Activated CD4-positive, alpha-beta memory T cell treated with anti-CD3 and anti-CD28 coated beads, Interleukin-2, amount 10 ng/mL, durations not matched to agents 7 days and 5 days (primary cell): ENCODE results near the gene KIR3DL3. TPM values are rescaled to one million over a fixed set of nuclear protein-coding genes. Genes with fewer than 3 reads are reported as not detected.
"Not testable (repeated sequence)": the region's sequence is repeated elsewhere in the genome, so short reads cannot be mapped to it uniquely, and the experiment has no call there.

ENCODE experiments used
- CTCF ChIA-PET: fragments of 350-600 bp; sonication (Branson Sonifier 250); formaldehyde crosslinking; loops from one replicate; lab custom pipeline; 2021; ENCODE audit warnings: antibody characterized with exemption, inconsistent platforms; lab: Charles Lee
- POLR2A ChIA-PET: fragments of 350-600 bp; sonication (Branson Sonifier 250); formaldehyde crosslinking; loops from one replicate; lab custom pipeline; 2021; ENCODE audit warnings: antibody characterized with exemption; lab: Charles Lee
- DNase-seq: peaks from one replicate; pipeline ENCODE4 v3.0.0-alpha.2; 2020
- H3K27ac Mint-ChIP-seq: one replicate; pipeline ENCODE4 v1.8.0; 2021; ENCODE audit warnings: mild to moderate bottlenecking, mixed read lengths
- H3K27me3 Mint-ChIP-seq: one replicate; pipeline ENCODE4 v1.8.0; 2021; ENCODE audit warnings: mixed read lengths
- H3K36me3 Mint-ChIP-seq: one replicate; pipeline ENCODE4 v1.8.0; 2021; ENCODE audit warnings: low read depth, mixed read lengths
- H3K4me1 Mint-ChIP-seq: one replicate; pipeline ENCODE4 v1.8.0; 2021; ENCODE audit warnings: mixed read lengths
- H3K4me3 Mint-ChIP-seq: one replicate; pipeline ENCODE4 v1.8.0; 2021; ENCODE audit warnings: mild to moderate bottlenecking, mixed read lengths
- H3K9me3 Mint-ChIP-seq: one replicate; pipeline ENCODE4 v1.8.0; 2021; ENCODE audit warnings: mixed read lengths
- total RNA-seq, 2 experiments: library from RNA; stranded (reverse); gene quantifications; one replicate each; pipeline ENCODE4 v1.2.3, GENCODE V29; 2021

The KIR3DL3 gene
- total RNA-seq, 2 experiments from 2014 or later, result not detected

DNA sequence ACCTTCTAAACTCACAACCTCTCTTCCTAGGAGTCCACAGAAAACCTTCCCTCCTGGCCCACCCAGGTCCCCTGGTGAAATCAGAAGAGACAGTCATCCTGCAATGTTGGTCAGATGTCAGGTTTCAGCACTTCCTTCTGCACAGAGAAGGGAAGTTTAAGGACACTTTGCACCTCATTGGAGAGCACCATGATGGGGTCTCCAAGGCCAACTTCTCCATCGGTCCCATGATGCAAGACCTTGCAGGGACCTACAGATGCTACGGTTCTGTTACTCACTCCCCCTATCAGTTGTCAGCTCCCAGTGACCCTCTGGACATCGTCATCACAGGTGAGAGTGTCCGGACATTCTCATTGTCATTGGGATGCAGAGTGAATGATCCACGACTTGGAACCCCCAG, 17.7 kb downstream of the KIR3DL3 start:
- POLR2A ChIA-PET, H3K36me3 Mint-ChIP-seq, CTCF ChIA-PET, H3K27me3 Mint-ChIP-seq, DNase-seq, H3K9me3 Mint-ChIP-seq, H3K4me3 Mint-ChIP-seq, H3K27ac Mint-ChIP-seq, H3K4me1 Mint-ChIP-seq: not testable (repeated sequence)

DNA sequence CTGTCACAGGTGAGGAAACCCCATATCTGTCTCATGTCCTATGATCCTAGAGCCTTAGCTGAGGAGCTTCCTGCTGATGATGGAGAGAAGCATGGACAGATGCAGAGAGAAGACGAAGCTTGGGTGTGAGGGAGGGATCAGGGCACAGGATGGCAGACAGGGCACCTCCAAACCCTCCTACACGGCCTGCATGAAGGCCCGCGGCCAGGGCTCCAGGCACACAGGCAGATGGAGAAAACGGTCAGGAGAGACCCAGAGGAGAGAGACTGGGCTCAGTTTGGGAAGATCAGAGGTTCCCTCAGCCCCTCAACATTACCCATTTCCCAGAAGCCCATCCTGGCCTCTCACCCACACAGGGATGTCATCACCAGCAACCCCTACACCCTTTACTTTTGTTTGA, 19.8 kb downstream of the KIR3DL3 start:
- H3K9me3 Mint-ChIP-seq, H3K36me3 Mint-ChIP-seq, H3K27me3 Mint-ChIP-seq, H3K4me3 Mint-ChIP-seq, DNase-seq, POLR2A ChIA-PET, H3K4me1 Mint-ChIP-seq, H3K27ac Mint-ChIP-seq: not testable (repeated sequence)
- CTCF ChIA-PET, result interaction anchor here (0.7 kb wide), 1 partner anchor 127 kb away, joined by 3 read pairs; no protein-coding TSS in a partner anchor

DNA sequence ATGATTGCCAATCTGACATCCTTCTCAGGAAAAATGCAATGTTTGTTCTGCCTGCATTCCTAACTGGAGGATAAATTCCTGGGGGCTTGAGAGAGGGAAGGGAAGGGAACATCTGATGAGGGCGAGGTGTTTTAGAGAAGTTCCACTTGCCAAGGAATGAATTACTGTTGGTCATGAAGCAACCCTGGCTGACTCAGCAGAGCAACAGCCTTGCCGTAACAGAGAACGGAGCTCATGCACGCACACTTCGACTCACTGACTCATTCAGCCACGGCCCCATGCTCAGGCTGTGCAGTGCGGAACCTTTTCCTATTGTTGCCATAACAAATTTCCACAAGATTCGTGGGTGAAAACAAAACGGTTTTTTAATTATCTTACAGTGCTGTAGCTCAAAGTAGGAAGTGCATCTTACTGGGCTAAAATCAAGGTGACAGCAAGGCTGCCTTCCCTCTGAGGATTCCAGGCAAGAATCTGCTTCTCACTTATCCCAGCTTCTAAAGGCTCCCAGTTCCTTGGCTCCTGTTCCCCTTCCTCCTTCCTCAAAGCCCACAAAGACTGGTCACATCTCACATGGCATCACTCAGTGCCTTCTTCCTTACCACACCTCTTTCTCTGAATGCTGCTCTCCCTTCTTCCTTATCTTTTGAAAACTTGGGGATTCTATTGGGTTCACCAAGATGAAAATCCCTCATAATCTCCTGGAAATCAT, 23.5 kb downstream of the KIR3DL3 start:
- DNase-seq, H3K27me3 Mint-ChIP-seq, H3K36me3 Mint-ChIP-seq, H3K9me3 Mint-ChIP-seq, H3K4me3 Mint-ChIP-seq, H3K4me1 Mint-ChIP-seq, CTCF ChIA-PET, POLR2A ChIA-PET, H3K27ac Mint-ChIP-seq: not testable (repeated sequence)

DNA sequence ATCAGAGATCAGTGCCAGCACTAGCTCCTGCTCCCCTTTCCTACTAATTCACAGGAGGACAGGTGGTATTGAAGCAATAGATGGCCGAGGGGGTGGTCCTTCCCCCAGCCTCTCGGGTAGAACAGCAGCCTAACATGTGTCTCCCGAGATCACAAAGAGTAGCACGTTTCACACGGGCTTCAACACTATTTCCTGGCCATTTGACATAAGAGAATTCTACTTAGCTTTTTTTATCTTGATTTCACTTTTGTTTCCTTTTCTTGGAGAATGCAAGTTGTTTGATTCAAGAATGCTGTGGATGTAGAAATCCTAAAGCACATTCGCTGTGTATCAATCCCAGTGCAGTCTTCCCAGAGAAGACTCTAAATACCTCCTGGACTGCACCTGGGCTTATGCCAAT, 26.0 kb downstream of the KIR3DL3 start:
- H3K4me1 Mint-ChIP-seq, H3K27me3 Mint-ChIP-seq, H3K27ac Mint-ChIP-seq, H3K36me3 Mint-ChIP-seq, POLR2A ChIA-PET, DNase-seq, H3K9me3 Mint-ChIP-seq, CTCF ChIA-PET, H3K4me3 Mint-ChIP-seq: not testable (repeated sequence)

DNA sequence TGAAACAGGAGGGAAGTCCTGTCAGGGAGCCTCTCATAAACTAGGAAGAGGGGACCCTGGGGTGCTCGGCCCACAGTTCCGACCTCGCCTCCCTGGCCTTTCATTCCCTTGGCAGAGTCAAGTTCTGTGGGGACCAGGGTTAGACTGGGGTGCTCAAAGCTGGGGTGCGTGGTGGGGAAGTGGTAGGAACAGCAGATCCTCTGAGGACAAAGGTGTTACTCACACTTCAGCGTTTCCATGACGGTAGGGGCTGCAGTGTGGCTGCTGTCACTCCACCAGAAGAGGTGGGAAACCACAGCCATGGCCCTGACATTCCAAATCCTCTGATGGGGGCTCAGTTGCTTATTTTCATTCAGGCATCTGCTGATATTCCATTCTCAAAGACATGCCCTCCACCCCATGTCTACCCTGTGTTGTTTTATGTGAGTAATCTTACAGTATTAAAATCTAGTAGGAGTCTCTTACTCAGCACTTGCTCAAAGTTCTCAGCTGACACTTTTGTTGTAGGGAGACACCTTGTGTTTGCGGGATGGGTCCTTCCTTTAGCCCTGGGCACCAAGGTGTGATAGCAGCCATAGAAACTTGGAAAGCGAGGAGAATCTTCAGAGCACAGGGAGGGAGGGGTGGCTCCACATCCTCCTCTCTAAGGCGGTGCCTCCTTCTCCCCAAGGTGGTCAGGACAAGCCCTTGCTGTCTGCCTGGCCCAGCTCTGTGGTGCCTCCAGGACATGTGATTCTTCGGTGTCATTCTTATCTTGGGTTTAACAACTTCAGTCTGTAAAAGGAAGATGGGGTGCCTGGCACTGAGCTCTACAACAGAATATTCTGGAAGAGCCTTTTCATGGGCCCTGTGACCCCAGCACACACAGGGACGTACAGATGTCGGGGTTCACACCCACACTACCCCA, 32.2 kb downstream of the KIR3DL3 start:
- H3K27me3 Mint-ChIP-seq, H3K4me3 Mint-ChIP-seq: not testable (repeated sequence)

DNA sequence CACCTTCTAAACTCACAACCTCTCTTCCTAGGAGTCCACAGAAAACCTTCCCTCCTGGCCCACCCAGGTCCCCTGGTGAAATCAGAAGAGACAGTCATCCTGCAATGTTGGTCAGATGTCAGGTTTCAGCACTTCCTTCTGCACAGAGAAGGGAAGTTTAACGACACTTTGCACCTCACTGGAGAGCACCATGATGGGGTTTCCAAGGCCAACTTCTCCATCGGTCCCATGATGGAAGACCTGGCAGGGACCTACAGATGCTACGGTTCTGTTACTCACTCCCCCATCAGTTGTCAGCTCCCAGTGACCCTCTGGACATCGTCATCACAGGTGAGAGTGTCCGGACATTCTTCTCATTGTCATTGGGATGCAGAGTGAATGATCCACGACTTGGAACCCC, 34.3 kb downstream of the KIR3DL3 start:
- H3K27ac Mint-ChIP-seq, H3K36me3 Mint-ChIP-seq, H3K27me3 Mint-ChIP-seq, H3K4me3 Mint-ChIP-seq, DNase-seq, H3K4me1 Mint-ChIP-seq, POLR2A ChIA-PET, H3K9me3 Mint-ChIP-seq, CTCF ChIA-PET: not testable (repeated sequence)

More for the DNA sequence above, 32.2 kb downstream of the KIR3DL3 start:
- CTCF ChIA-PET, H3K4me1 Mint-ChIP-seq, POLR2A ChIA-PET, DNase-seq, H3K9me3 Mint-ChIP-seq, H3K27ac Mint-ChIP-seq, H3K36me3 Mint-ChIP-seq: not testable (repeated sequence)

DNA sequence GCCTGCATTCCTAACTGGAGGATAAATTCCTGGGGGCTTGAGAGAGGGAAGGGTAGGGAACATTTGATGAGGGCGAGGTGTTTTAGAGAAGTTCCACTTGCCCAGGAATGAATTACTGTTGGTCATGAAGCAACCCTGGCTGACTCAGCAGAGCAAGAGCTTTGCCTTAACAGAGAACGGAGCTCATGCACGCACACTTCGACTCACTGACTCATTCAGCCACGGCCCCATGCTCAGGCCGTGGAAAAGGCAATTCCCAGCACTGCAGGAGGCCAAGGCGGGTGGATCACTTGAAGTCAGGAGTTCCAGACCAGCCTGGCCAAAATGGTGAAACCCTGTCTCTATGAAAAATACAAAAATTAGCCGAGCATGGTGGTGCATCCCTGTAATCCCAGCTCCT, 40.0 kb downstream of the KIR3DL3 start:
- POLR2A ChIA-PET, DNase-seq, H3K9me3 Mint-ChIP-seq, H3K27ac Mint-ChIP-seq, H3K4me1 Mint-ChIP-seq, H3K4me3 Mint-ChIP-seq, CTCF ChIA-PET, H3K36me3 Mint-ChIP-seq, H3K27me3 Mint-ChIP-seq: not testable (repeated sequence)

DNA sequence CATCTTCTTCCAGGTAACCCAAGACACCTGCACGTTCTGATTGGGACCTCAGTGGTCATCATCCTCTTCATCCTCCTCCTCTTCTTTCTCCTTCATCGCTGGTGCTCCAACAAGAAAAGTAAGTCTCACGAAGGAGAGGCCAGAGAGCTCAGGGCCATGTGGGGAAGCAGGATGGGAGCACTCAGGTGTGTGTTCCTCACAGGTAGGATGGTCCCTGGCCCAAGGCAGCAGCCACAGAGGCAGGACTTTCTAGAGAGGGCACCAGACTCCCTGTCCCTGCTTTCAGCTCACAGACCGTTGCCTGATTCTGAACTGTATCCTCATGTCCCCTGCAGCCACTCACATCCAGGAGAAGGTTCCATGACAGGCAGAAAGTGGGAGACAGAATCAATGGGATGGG, 42.2 kb downstream of the KIR3DL3 start:
- H3K36me3 Mint-ChIP-seq, H3K27me3 Mint-ChIP-seq, DNase-seq, H3K4me3 Mint-ChIP-seq, H3K4me1 Mint-ChIP-seq, POLR2A ChIA-PET, CTCF ChIA-PET, H3K27ac Mint-ChIP-seq, H3K9me3 Mint-ChIP-seq: not testable (repeated sequence)

DNA sequence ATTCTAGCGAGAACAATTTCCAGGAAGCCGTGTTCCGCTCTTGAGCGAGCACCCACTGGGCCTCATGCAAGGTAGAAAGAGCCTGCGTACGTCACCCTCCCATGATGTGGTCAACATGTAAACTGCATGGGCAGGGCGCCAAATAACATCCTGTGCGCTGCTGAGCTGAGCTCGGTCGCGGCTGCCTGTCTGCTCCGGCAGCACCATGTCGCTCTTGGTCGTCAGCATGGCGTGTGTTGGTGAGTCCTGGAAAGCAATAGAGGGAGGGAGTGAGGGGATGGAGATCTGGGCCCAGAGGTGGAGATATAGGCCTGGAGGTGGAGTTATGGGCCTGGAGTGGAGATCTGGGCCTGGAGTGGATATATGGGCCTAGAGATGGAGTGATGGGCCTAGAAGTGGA, 45.4 kb downstream of the KIR3DL3 start, which contains the start of gene KIR2DL1:
TSS of gene KIR2DL1 (plus strand) at position 148 of the 400 bp plus-strand sequence. CDS start at position 206, 58 bp downstream.
- H3K4me3 Mint-ChIP-seq, POLR2A ChIA-PET, H3K4me1 Mint-ChIP-seq, H3K27ac Mint-ChIP-seq, H3K27me3 Mint-ChIP-seq, H3K9me3 Mint-ChIP-seq, DNase-seq, H3K36me3 Mint-ChIP-seq, CTCF ChIA-PET: not testable (repeated sequence)

DNA sequence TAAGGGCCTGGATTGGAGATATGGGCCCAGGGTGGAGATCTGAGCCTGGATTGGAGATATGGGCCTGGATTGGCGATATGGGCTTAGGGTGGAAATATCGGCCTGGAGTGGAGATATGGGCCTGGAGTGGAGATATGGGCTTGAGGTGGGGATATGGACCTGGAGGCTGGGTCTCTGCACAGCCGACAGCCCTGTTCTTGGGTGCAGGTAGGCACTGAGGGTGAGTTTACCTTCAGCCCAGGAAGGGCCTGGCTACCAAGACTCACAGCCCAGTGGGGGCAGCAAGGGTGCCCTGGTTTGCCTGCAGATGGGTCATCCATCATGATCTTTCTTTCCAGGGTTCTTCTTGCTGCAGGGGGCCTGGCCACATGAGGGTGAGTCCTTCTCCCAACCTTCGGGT, 46.3 kb downstream of the KIR3DL3 start:
- H3K27me3 Mint-ChIP-seq, CTCF ChIA-PET, H3K27ac Mint-ChIP-seq, POLR2A ChIA-PET, H3K36me3 Mint-ChIP-seq, H3K9me3 Mint-ChIP-seq, H3K4me3 Mint-ChIP-seq, DNase-seq, H3K4me1 Mint-ChIP-seq: not testable (repeated sequence)

DNA sequence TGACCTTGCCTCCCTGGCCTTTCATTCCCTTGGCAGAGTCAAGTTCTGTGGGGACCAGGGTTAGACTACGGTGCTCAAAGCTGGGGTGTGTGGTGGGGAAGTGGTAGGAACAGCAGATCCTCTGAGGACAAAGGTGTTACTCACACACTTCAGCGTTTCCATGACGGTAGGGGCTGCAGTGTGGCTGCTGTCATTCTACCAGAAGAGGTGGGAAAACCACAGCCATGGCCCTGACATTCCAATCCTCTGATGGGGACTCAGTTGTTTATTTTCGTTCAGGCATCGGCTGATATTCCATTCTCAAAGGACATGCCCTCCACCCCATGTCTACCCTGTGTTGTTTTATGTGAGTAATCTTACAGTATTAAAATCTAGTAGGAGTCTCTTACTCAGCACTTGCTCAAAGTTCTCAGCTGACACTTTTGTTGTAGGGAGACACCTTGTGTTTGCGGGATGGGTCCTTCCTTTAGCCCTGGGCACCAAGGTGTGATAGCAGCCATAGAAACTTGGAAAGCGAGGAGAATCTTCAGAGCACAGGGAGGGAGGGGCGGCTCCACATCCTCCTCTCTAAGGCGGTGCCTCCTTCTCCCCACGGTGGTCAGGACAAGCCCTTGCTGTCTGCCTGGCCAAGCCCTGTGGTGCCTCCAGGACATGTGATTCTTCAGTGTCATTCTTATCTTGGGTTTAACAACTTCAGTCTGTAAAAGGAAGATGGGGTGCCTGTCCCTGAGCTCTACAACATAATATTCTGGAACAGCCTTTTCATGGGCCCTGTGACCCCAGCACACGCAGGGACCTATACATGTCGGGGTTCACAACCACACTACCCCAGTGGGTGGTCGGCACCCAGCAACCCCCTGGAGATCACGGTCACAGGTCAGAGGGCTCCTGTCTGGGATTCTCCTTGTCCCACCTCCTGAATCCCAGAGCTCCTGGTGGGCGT, 47.0 kb downstream of the KIR3DL3 start:
- DNase-seq, H3K36me3 Mint-ChIP-seq, H3K9me3 Mint-ChIP-seq, H3K27me3 Mint-ChIP-seq, POLR2A ChIA-PET, H3K4me3 Mint-ChIP-seq, H3K27ac Mint-ChIP-seq, H3K4me1 Mint-ChIP-seq, CTCF ChIA-PET: not testable (repeated sequence)

DNA sequence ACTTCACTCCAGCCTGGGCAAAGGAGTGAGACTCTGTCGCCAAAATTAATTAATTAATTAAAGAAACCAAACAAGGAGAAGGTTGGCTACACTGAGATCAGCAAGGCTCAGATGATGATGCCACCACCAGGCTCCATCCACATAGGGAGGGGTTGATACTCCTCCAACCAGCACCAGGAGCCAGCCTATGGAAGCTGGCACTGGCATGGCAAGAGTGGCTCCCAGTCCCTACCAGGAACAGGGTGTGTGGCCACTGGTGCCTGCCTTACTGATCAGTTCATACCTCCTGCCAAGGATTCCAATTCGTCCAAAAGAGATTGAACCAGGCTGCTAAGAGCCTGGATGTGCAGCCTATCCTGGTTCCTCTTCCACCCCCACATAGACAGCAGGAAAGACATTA, 48.4 kb downstream of the KIR3DL3 start:
- H3K4me3 Mint-ChIP-seq, DNase-seq, H3K4me1 Mint-ChIP-seq, H3K27ac Mint-ChIP-seq, H3K27me3 Mint-ChIP-seq, H3K36me3 Mint-ChIP-seq, H3K9me3 Mint-ChIP-seq, POLR2A ChIA-PET, CTCF ChIA-PET: not testable (repeated sequence)
